Liver (tissue), 9 donors: ENCODE data around the gene PLCD1. TPM values are rescaled to one million over a fixed set of nuclear protein-coding genes. Genes with fewer than 3 reads are reported as not detected.

ENCODE experiments used
- DNase-seq: peaks from one replicate; pipeline ENCODE4 v3.0.0-alpha.2; 2017; ENCODE audit warnings: low spot score
- H3K27ac ChIP-seq, 2 donors: one replicate each; pipeline ENCODE4 v1.7.0; 2013; ENCODE audit warnings: inconsistent platforms in 2 of 2, low read length in 2 of 2, control low read depth in 1 of 2, low read depth in 1 of 2, mild to moderate bottlenecking in 1 of 2
- H3K27me3 ChIP-seq, 4 donors: one replicate each; pipeline versions ENCODE4 v1.6.1 to v1.7.0; 2013; ENCODE audit warnings: low read length in 3 of 4, inconsistent platforms in 1 of 4, mild to moderate bottlenecking in 1 of 4, moderate library complexity in 1 of 4; ENCODE audit not compliant: control insufficient read depth in 4 of 4, insufficient read depth in 4 of 4
- H3K36me3 ChIP-seq, 4 donors: one replicate each; pipeline versions ENCODE4 v1.6.1 to v1.7.0; 2013; ENCODE audit warnings: low read length in 3 of 4, mild to moderate bottlenecking in 3 of 4, low read depth in 1 of 4, moderate library complexity in 1 of 4; ENCODE audit not compliant: control insufficient read depth in 4 of 4, insufficient read depth in 3 of 4
- H3K4me1 ChIP-seq, 4 donors: one replicate each; pipeline versions ENCODE4 v1.6.1 to v1.7.0; 2013; ENCODE audit warnings: low read length in 3 of 4, mild to moderate bottlenecking in 3 of 4, moderate library complexity in 1 of 4; ENCODE audit not compliant: control insufficient read depth in 4 of 4, insufficient read depth in 4 of 4
- H3K4me3 ChIP-seq, 3 donors: one replicate each; pipeline versions ENCODE4 v1.6.1 to v1.7.0; 2013; ENCODE audit warnings: low read length in 3 of 3, control low read depth in 1 of 3, low read depth in 1 of 3, mild to moderate bottlenecking in 1 of 3
- H3K9ac ChIP-seq, 2 donors: one replicate each; pipeline ENCODE4 v1.7.0; 2013; ENCODE audit warnings: low read length in 2 of 2, mild to moderate bottlenecking in 2 of 2, moderate library complexity in 2 of 2, control low read depth in 1 of 2, low read depth in 1 of 2
- H3K9me3 ChIP-seq, 4 donors: one replicate each; pipeline versions ENCODE4 v1.6.1 to v1.7.0; 2013; ENCODE audit warnings: low read length in 3 of 4; ENCODE audit not compliant: control insufficient read depth in 4 of 4
- ATF3 ChIP-seq: IDR thresholded peaks from 2 replicates; pipeline ENCODE4 v1.6.1; 2016; ENCODE audit warnings: antibody characterized with exemption
- CTCF ChIP-seq: fragments of 150-350 bp; IDR thresholded peaks from 2 replicates; pipeline ENCODE4 v1.5.1; 2017; ENCODE audit warnings: improper control_type of control experiment, low read depth, low read length; ENCODE audit not compliant: missing input control
- EGR1 ChIP-seq, 2 donors: IDR thresholded peaks; 2 replicates each; pipeline ENCODE4 v1.6.1; 2016 to 2018; ENCODE audit warnings: antibody characterized with exemption in 2 of 2, low read depth in 2 of 2
- FOXA1 ChIP-seq: IDR thresholded peaks from 2 replicates; pipeline ENCODE4 v1.6.1; 2016; ENCODE audit warnings: antibody characterized with exemption
- FOXA2 ChIP-seq: IDR thresholded peaks from 2 replicates; pipeline ENCODE4 v1.6.1; 2016; ENCODE audit warnings: antibody characterized with exemption
- GABPA ChIP-seq, 2 donors: IDR thresholded peaks in 1 of 2; conservative IDR thresholded peaks in 1 of 2; 2 replicates each; pipeline ENCODE4 v1.6.1; 2016; ENCODE audit warnings: antibody characterized with exemption in 2 of 2, mild to moderate bottlenecking in 1 of 2, moderate library complexity in 1 of 2
- HNF4A ChIP-seq, 2 donors: conservative IDR thresholded peaks; 2 replicates each; pipeline ENCODE4 v1.6.1; 2016; ENCODE audit warnings: antibody characterized with exemption in 2 of 2, mild to moderate bottlenecking in 2 of 2
- HNF4G ChIP-seq: IDR thresholded peaks from 2 replicates; pipeline ENCODE4 v1.6.1; 2016; ENCODE audit warnings: antibody characterized with exemption
- JUND ChIP-seq, 2 donors: IDR thresholded peaks; 2 replicates each; pipeline ENCODE4 v1.6.1; 2016; ENCODE audit warnings: antibody characterized with exemption in 2 of 2
- MAX ChIP-seq: IDR thresholded peaks from 2 replicates; pipeline ENCODE4 v1.6.1; 2016; ENCODE audit warnings: antibody characterized with exemption
- RAD21 ChIP-seq, 2 donors: IDR thresholded peaks; 2 replicates each; pipeline ENCODE4 v1.6.1; 2016; ENCODE audit warnings: antibody characterized with exemption in 2 of 2, mild to moderate bottlenecking in 2 of 2
- REST ChIP-seq: IDR thresholded peaks from 2 replicates; pipeline ENCODE4 v1.6.1; 2016; ENCODE audit warnings: antibody characterized with exemption, mild to moderate bottlenecking
- TAF1 ChIP-seq: conservative IDR thresholded peaks from 2 replicates; pipeline ENCODE4 v1.6.1; 2016; ENCODE audit warnings: antibody characterized with exemption, mild to moderate bottlenecking
- YY1 ChIP-seq: IDR thresholded peaks from 2 replicates; pipeline ENCODE4 v1.6.1; 2016; ENCODE audit warnings: antibody characterized with exemption, mild to moderate bottlenecking
- ZBTB33 ChIP-seq: IDR thresholded peaks from 2 replicates; pipeline ENCODE4 v1.6.1; 2016; ENCODE audit warnings: antibody characterized with exemption
- WGBS: extraction: QIAGEN DNeasy Blood & Tissue Kit; methylation state at CpG from one replicate; pipeline ENCODE4 v1.1.7; 2013; 5-methylcytosine and 5-hydroxymethylcytosine counted together
- polyA plus RNA-seq, 2 donors: library from polyadenylated mRNA; stranded (reverse) in 1 of 2; unstranded in 1 of 2; fragments of 200-250 nt in 1 of 2; fragments of >200 nt in 1 of 2; fragmentation: Nextera tagmentation in 1 of 2; extraction: Ambion mirVana in 1 of 2; gene quantifications; one replicate each; pipeline versions ENCODE4 v1.2.1 to v1.2.3, GENCODE V29; 2013 to 2015
- total RNA-seq, 2 donors: library from RNA; depleted of rRNA; stranded (reverse); fragments of >200 nt; gene quantifications; one replicate each; pipeline ENCODE4 v1.2.3, GENCODE V29; 2014
- donor health status: healthy.
- donor health status: healthy.
- donor health status: healthy.
- donor health status: healthy.
- donor health status: healthy.

Gene PLCD1
- total and polyA plus RNA-seq, 4 donors = 6.7 to 10.5 (median 9.1) TPM

- no peak for TF ChIP-seq YY1
- no peak for TF ChIP-seq ATF3
- TF ChIP-seq EGR1 (IDR thresholded peaks at IDR 0.05; ENCODE audit: low read depth in 2 of 2) = no peak
- no peak for TF ChIP-seq FOXA1
- no peak for TF ChIP-seq MAX
- no peak for TF ChIP-seq FOXA2
- no peak for TF ChIP-seq CTCF
- TF ChIP-seq TAF1 = no peak
- TF ChIP-seq HNF4G = no peak
- no peak for TF ChIP-seq GABPA (IDR thresholded peaks at IDR 0.05 in 1 of 2, conservative IDR thresholded peaks at IDR 0.05 in 1 of 2)
- TF ChIP-seq JUND (IDR thresholded peaks at IDR 0.05) = no peak
- TF ChIP-seq RAD21 (IDR thresholded peaks at IDR 0.05) = no peak
- no peak for TF ChIP-seq ZBTB33
- no peak for TF ChIP-seq REST
- no peak for TF ChIP-seq HNF4A (conservative IDR thresholded peaks at IDR 0.05)
- Histone ChIP-seq H3K36me3 (no peaks in the 10 kb centered on the region), H3K27me3 (no peaks in the 10 kb centered on the region), H3K4me3 (no peak overlapping the region), H3K27ac (no peak overlapping the region), H3K9me3 (no peaks in the 10 kb centered on the region), H3K9ac (no peak overlapping the region), H3K4me1 (no peaks in the 10 kb centered on the region)
- no peak for DNase-seq
- 88% methylated on average over 13 of the region's 13 CpGs for WGBS
Observed at GRCh38 chr3:38051131-38051530, 21.7 kb upstream of the PLCD1 start.
